NK-92 treated with Interleukin-12 subunit alpha and Interleukin-12 subunit beta, amount 100 ng/mL, for 24 hours (cell line): ENCODE results near the gene UVSSA.

Experiments
- DNase-seq: peaks from one replicate; lab custom pipeline; 2025; lab: John Stamatoyannopoulos, UW

Gene UVSSA, protein sequence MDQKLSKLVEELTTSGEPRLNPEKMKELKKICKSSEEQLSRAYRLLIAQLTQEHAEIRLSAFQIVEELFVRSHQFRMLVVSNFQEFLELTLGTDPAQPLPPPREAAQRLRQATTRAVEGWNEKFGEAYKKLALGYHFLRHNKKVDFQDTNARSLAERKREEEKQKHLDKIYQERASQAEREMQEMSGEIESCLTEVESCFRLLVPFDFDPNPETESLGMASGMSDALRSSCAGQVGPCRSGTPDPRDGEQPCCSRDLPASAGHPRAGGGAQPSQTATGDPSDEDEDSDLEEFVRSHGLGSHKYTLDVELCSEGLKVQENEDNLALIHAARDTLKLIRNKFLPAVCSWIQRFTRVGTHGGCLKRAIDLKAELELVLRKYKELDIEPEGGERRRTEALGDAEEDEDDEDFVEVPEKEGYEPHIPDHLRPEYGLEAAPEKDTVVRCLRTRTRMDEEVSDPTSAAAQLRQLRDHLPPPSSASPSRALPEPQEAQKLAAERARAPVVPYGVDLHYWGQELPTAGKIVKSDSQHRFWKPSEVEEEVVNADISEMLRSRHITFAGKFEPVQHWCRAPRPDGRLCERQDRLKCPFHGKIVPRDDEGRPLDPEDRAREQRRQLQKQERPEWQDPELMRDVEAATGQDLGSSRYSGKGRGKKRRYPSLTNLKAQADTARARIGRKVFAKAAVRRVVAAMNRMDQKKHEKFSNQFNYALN

DNA sequence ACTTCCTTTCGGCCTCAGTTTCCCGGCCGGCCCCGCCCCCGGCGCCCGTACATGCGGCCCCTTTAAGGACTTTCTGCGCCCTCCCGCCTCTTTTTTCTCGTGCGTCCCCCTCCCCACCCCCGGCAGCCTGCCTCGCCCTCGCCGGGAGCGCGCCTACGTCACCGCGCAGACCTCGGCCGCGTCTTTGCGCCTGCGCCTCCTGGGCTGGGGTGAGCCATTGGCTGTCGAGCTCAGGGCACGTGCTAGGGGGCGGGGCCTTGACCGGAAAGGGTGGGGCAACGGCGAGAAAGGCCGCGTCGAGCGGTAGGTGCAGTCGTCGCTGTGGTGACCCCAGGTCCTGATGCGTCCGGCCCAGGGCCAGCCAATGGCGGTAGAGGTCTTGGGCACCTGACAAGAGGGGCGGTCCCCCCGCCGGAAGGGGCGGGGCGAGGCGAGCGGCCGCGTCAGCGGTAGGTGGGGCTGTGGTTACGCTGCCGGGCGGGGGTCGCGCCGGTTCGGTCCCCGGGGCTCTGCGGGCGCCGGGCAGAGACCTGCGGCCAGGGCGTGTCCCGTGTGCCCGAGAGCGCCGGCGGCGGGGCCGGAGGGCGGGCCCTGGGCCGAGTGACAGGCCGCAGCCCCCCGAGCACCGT, at the start of gene UVSSA:
UVSSA (plus strand) TSS at position 428 of the 629 bp plus-strand sequence. CDS start 884 bp downstream, outside the sequence.
- DNase-seq: peak; percentile 100

GRCh38 chr4:1297456-1298325, 49.3 kb upstream of the UVSSA start:
- DNase-seq: no peak

- DNase-seq: no peak
Measured at GRCh38 chr4:1298461-1298860, 48.5 kb upstream of the UVSSA start.

DNA sequence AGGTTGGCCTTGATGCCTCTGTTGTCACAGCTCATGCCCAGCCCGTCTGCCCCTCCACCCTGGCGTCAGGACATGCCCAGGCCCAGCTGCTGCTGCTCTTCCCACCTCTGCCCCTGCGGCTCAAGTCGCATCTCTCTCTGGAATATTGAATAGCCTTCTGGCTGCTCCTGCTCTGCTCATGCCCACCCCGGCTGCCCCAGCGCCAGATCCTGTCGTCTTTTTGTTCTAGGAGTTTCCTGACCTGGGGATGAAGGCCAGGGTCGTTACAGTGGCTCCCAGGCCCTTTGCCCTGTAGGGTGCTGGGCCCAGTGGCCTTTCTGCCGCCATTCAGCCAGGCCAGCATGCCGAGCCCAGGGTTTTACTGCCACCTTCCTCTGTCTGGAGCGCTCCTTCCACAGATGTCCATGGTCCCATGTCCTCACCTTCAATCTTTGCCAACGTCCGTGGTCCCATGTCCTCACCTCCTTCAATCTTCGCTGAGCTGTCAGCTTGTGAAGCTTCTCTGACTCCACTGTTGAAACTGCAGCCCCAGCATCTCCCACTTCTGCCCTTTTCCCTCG, 47.6 kb upstream of the UVSSA start:
- no peak for DNase-seq

- DNase-seq: no peak
Measured at GRCh38 chr4:1300466-1301455, 46.2 kb upstream of the UVSSA start.

GRCh38 chr4:1302159-1302558, 44.8 kb upstream of the UVSSA start:
- DNase-seq: no peak

- no peak for DNase-seq
Measured at GRCh38 chr4:1305261-1305711, 41.7 kb upstream of the UVSSA start.

DNA sequence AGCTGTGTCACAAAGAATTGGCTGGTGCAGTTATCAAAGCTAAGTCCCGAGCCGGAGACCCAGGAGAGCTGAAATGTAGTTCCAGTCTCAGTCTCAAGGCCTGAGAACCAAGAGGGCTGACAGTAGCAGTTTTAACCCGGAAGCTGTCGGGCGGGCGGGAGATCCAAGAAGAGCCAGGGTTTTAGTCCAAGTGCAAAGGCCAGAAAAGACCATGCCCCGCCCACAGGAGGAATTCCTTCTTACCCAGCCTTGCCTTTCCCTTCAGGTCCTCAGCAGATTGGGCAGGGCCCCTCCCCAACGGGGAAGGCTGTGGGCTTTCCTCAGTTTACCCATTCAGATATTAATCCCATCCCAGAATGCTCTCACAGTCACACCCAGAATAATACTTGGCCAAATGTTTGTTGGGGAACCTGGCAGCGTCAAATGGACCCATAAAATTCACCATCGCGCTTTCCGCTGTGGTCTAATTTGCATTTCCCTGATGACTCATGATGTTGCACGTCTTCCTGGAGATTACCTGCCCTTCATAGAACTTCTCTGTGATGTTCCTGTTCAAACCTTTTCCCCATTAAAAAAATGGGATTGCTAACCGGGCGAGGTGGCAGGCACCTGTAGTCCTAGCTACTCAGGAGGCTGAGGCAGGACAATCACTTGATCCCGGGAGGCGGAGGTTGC, 41.1 kb upstream of the UVSSA start:
- no peak for DNase-seq

GRCh38 chr4:1307951-1308735, 38.9 kb upstream of the UVSSA start:
- no peak for DNase-seq

DNA sequence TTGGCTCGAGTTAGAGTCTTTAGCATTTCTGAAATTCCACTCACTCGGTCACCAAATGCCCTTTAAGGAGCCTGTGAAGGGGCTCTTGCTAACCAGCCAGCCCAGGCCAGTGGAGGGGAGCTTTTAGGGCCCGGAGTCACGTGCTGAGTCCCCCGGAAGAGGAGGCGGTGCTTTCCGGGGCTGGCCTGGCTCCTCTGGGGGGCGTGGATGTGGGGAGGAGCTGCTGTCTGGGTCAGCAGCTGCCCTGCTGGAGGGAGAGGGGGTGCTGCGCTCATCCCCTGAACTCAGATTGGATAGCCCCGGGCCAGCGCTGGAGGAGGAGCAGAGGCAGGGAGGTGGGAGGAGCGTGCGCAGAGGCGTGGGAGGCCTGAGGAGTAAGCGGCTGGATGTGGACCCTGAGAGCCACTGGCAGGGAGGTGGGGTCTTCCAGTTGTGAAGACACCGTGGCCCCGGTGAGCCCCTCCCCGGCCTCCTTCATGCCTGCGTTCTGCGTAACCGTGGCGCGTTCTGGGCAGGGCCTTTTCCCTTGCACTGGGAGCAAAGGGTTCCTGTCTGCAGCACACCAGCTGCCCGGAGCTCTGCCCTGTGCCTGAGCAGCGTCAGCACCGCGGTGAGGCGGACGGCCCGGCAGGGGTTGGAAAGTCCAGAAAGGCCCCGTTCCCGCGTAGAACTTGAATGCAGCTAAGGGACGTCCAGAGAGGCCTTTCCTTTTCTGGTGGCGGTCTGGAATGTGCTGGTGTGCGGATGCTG, 37.6 kb upstream of the UVSSA start:
- no peak for DNase-seq

DNA sequence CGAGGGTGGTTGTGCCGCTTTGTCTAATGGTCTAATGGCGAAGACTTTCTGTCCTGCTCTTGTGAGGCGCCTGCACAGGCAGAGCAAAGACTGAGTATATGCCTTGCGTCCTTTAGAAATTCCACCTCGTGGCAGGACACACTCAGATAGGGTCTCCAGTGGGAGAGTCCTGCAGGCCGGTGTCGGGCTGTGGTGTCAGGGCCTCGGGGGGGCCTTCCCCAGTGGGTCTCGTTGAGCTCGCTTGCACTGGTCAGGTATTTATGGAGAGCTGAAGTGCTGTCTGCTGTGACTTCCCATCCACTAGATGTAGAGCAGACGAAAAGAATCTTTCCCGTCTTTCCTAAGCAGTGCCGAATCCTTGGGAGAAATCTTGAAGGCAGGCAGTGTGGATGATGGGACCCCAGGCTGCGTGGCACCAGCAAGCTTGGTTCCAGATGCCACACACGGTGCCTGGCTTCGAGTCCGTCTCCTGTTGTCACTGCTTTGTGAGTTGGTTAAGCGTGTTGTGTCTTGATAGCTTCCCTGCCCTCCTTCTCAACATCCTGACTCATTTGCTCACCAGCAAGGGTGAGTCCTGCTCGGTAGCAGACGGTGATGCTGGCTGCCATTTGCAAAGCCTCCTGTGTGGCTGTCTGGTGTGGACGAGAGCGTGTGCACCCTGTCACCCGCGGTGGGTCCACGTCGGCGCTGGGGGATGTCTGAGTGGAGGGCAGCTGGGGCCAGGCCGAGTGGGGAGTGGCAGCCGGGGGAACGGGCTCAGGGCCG, 36.8 kb upstream of the UVSSA start:
- DNase-seq: no peak

DNA sequence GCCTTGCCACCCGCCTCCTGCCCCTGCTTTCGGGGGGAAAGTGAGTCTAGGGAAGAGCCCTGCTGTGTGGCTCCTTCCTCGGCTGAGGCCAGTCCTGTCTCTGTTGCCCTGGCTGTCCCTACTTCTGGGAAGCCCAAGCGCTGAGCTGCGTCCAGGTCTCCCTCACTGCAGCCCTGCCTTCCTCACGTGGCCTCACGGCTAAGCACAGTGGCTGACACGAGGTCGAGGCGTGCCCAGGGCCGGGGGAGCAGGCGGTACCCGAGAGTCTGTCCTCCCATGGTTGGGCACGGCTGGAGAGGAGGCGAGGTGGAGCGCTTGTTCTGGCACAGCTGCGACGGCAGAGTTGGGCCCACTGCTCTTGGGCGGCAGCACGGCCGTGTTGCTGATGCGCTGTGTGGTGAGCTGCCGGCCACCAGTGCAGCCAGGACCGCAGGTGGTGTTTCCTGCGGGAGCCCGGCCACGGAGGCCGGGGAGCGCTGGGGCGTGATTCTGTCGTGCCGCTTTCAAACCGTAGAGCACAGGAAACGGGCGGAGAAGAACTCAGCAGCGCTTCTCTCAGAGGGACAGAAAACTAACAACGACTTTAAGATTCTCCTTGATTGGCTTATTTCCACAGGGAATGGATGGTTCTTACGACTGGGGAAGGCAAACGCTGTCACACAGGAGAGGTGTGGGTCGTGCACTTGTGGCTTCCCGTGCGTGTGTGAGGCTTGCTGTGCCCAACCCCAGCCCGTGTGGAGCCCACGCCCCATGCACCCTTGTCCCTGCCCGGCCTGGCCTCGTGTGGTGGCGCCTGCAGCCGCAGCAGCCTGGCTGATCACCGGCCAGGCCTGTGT, 36.0 kb upstream of the UVSSA start:
- no peak for DNase-seq

GRCh38 chr4:1312821-1313640, 34.0 kb upstream of the UVSSA start:
- no peak for DNase-seq

- DNase-seq: no peak
Measured at GRCh38 chr4:1315306-1315705, 31.7 kb upstream of the UVSSA start.

DNA sequence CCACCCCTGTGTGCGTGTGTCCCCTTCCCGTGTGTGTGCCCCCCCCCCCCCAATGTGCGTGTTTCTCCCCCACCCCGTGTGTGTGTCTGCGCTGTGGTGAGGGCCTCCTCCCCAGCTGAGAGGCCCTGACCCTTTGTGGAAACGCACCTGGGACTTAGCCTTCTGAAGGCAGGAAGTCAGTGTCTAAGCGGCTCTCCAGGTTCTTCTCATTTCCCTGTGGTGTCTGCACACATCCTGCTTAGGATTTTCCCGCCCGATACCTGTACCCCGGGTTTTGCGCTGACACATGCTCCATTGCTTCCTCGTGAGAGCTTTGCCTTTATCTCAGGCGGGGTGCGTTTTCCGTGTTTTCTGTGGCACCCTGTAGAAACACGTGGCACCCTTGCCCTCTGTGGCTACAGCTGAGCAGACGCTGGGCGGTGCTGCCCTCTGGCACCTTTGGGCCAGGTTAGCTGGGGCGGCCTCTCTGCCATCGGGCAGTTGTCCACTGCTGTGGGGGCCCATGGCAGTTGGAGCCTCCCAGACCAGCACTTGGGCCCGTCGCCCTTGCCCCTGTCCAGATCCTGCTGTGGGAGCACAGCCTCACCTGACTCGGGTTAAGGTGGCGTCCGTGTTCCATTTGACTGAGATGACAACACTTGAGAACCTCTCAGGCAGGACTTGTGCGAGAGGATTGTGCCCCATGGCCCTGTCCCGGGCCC, 31.0 kb upstream of the UVSSA start:
- DNase-seq: no peak
